ENCODE results near the gene C6orf132.
A peak's percentile ranks its signal among the peaks of the same experiment; 100 is the strongest.

DNA sequence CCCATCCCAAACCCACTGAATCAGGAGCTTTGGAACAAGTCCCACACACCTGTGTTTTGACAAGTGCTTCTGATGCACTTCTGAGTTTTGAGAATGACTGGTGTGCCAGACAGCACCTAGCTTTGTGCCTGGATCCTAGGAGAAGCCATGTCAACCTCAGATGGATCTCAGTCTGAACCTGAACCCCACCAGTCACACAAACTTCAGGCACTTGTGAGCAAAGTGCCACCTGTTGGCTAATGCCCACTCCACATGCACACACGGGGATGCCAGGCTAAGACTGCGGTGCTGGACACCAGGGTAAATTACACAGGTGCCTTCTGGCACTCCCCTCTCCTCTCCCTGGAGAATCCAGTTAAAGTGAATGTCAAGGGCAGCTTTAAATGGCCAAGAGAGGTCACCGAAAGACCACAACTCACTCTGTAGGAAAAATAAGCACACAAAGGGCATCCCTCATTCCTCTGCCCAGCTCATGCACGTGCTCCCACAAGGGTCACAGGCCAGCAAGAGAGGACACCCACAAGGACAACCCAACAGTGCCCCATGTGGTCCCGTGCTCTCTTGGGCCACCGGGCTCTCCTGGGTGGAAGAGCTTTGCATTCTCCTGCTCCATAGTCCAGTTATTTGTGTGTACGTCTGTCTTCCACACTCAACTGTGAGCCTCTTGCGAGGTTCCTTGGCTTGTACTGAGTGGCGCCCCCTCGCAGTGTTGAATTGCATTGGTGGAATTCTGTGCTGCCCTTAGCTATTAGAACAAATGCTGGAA is 46.5 kb downstream of the C6orf132 start:
- no peak for TF ChIP-seq POLR2AphosphoS5 (IDR thresholded peaks at IDR 0.05; ENCODE audit: control insufficient read depth, insufficient read depth, low read depth, low read length)
- no peak for TF ChIP-seq ZEB2 (IDR thresholded peaks at IDR 0.05)
- no peak for TF ChIP-seq SP1 (CRISPR knock-in tag; IDR thresholded peaks at IDR 0.05)
- TF ChIP-seq, protein P1, sequence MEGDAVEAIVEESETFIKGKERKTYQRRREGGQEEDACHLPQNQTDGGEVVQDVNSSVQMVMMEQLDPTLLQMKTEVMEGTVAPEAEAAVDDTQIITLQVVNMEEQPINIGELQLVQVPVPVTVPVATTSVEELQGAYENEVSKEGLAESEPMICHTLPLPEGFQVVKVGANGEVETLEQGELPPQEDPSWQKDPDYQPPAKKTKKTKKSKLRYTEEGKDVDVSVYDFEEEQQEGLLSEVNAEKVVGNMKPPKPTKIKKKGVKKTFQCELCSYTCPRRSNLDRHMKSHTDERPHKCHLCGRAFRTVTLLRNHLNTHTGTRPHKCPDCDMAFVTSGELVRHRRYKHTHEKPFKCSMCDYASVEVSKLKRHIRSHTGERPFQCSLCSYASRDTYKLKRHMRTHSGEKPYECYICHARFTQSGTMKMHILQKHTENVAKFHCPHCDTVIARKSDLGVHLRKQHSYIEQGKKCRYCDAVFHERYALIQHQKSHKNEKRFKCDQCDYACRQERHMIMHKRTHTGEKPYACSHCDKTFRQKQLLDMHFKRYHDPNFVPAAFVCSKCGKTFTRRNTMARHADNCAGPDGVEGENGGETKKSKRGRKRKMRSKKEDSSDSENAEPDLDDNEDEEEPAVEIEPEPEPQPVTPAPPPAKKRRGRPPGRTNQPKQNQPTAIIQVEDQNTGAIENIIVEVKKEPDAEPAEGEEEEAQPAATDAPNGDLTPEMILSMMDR (IDR thresholded peaks at IDR 0.05 in 2 of 3, conservative IDR thresholded peaks at IDR 0.05 in 1 of 3; ENCODE audit: insufficient read depth in 2 of 3, low read depth in 1 of 3, low read length in 3 of 3): peak; percentile 57 to 77 (median 59)
- TF ChIP-seq BRD9 (IDR thresholded peaks at IDR 0.05; ENCODE audit: low read depth, partially characterized antibody): no peak
- TF ChIP-seq LCOR (CRISPR knock-in tag; IDR thresholded peaks at IDR 0.05): no peak
- no peak for TF ChIP-seq GTF2F1 (IDR thresholded peaks at IDR 0.05; ENCODE audit: low read depth, low read length)
- no peak for TF ChIP-seq EP300 (IDR thresholded peaks at IDR 0.05; ENCODE audit: low read length)
- TF ChIP-seq ZNF174 (CRISPR knock-in tag; IDR thresholded peaks at IDR 0.05): no peak
- TF ChIP-seq PRPF4 (IDR thresholded peaks at IDR 0.05; ENCODE audit: insufficient read depth, low read depth, low read length, poor library complexity, severe bottlenecking): no peak
- 0 out of 2 replicates have a peak, but pooled peaks have one; percentile 17 for TF ChIP-seq TEAD4 (IDR thresholded peaks at IDR 0.05; ENCODE audit: low read length)
- TF ChIP-seq TEAD4 (CRISPR knock-in tag; IDR thresholded peaks at IDR 0.05; ENCODE audit: borderline replicate concordance): no peak

All from K562 (cell line).